HEK293T (cell line): ENCODE measurements around the gene CDRT15.
"Not testable (repeated sequence)": the region's sequence is repeated elsewhere in the genome, so short reads cannot be mapped to it uniquely, and the experiment has no call there.

ENCODE experiments used
- CTCF ChIA-PET: fragments of 350-600 bp; formaldehyde crosslinking; extraction: SDS; loops from one replicate; lab custom pipeline; 2021; ENCODE audit warnings: antibody characterized with exemption, inconsistent platforms; lab: Yijun Ruan, JAX
- POLR2A ChIA-PET: fragments of 350-600 bp; formaldehyde crosslinking; extraction: SDS; loops from one replicate; lab custom pipeline; 2020; ENCODE audit warnings: antibody characterized with exemption, inconsistent platforms; lab: Yijun Ruan, JAX
- DNase-seq: peaks from one replicate; pipeline ENCODE4 v3.0.0; 2012; ENCODE audit warnings: mixed read lengths; ENCODE audit errors: extremely low spot score
- ELF4 ChIP-seq: fragments of 450-650 bp; IDR thresholded peaks from 2 replicates; pipeline ENCODE4 v1.6.1; 2017; ENCODE audit warnings: antibody characterized with exemption
- FOXA1 ChIP-seq: fragments of 450-650 bp; IDR thresholded peaks from 2 replicates; pipeline ENCODE4 v1.6.1; 2016; ENCODE audit warnings: mild to moderate bottlenecking
- FOXM1 ChIP-seq: fragments of 450-650 bp; IDR thresholded peaks from 2 replicates; pipeline ENCODE4 v1.6.1; 2017; ENCODE audit warnings: mild to moderate bottlenecking, borderline replicate concordance
- NFRKB ChIP-seq: fragments of 450-650 bp; IDR thresholded peaks from 2 replicates; pipeline ENCODE4 v1.6.1; 2016; ENCODE audit warnings: mild to moderate bottlenecking, moderate library complexity
- TARDBP ChIP-seq: fragments of 450-650 bp; IDR thresholded peaks from 2 replicates; pipeline ENCODE4 v1.6.1; 2016

CDRT15 gene

GRCh38 chr17:14196377-14196997, 40.2 kb downstream of the CDRT15 start:
- no peak for TF ChIP-seq NFRKB
- no peak for TF ChIP-seq FOXM1
- no peak for TF ChIP-seq FOXA1
- TF ChIP-seq TARDBP, result no peak
- no peak for TF ChIP-seq ELF4
- POLR2A ChIA-PET, result no interaction called here
- CTCF ChIA-PET, result no interaction called here
- no peak for DNase-seq

GRCh38 chr17:14192636-14193344, 43.9 kb downstream of the CDRT15 start:
- CTCF ChIA-PET, POLR2A ChIA-PET: not testable (repeated sequence)

GRCh38 chr17:14192039-14192438, 44.6 kb downstream of the CDRT15 start:
- CTCF ChIA-PET, POLR2A ChIA-PET, DNase-seq: not testable (repeated sequence)

More at GRCh38 chr17:14192636-14193344, 43.9 kb downstream of the CDRT15 start:
- DNase-seq, result not testable (repeated sequence)

- DNase-seq, CTCF ChIA-PET, POLR2A ChIA-PET: not testable (repeated sequence)
Observed at GRCh38 chr17:14191469-14191868, 45.2 kb downstream of the CDRT15 start.

GRCh38 chr17:14190774-14191173, 45.9 kb downstream of the CDRT15 start:
- CTCF ChIA-PET, DNase-seq, POLR2A ChIA-PET: not testable (repeated sequence)

- POLR2A ChIA-PET, CTCF ChIA-PET, DNase-seq: not testable (repeated sequence)
Observed at GRCh38 chr17:14186443-14186842, 50.2 kb downstream of the CDRT15 start.
